Measurements from ENCODE around the gene ALDH1A1. TPM values are rescaled to one million over a fixed set of nuclear protein-coding genes. Genes with fewer than 3 reads are reported as not detected.

The ALDH1A1 gene
- total and polyA plus RNA-seq, 2 of the 8 experiments (the other 6 are each of a cell fraction or from before 2014, with no cell fraction given) = 0.50 to 0.82 TPM

GRCh38 chr9:72874344-72874743 lies 78.5 kb downstream of the ALDH1A1 start:
- Histone ChIP-seq H2AK5ac (ENCODE audit: low read depth, low read length) (no peak overlapping the region), H3K23ac (ENCODE audit: insufficient read length) (no peak overlapping the region), H2BK120ac (replicated peaks; ENCODE audit: low read depth, low read length) (no peak overlapping the region), H3K79me2 (ENCODE audit: control insufficient read depth in 1 of 2, insufficient read depth in 2 of 2, low read length in 2 of 2) (no peaks in the 10 kb centered on the region), H2BK12ac (ENCODE audit: low read depth, low read length) (no peak overlapping the region), H3K23me2 (ENCODE audit: low read depth, low read length) (no peaks in the 10 kb centered on the region; the same call in 1 of the 2 replicates), H3K79me1 (ENCODE audit: low read depth, low read length) (no peaks in the 10 kb centered on the region), H3K27me3 (replicated peaks in 1 of 4; ENCODE audit: control insufficient read depth in 3 of 4, extremely low read depth in 1 of 4, insufficient read depth in 3 of 4, low read length in 3 of 4) (no peaks in the 10 kb centered on the region), H3K14ac (ENCODE audit: insufficient read length) (no peak overlapping the region), H3K36me3 (ENCODE audit: control insufficient read depth in 2 of 4, insufficient read depth in 4 of 4, low read length in 3 of 4) (no peaks in the 10 kb centered on the region), H2AFZ (ENCODE audit: low read length) (no peak overlapping the region), H3K4ac (replicated peaks; ENCODE audit: insufficient read length, low read depth, low read length) (no peak overlapping the region), H4K5ac (ENCODE audit: insufficient read length, low read depth, low read length) (no peak overlapping the region), H4K20me1 (replicated peaks in 1 of 2; ENCODE audit: control insufficient read depth in 1 of 2, insufficient read depth in 2 of 2, low read length in 2 of 2) (no peaks in the 10 kb centered on the region), H3K4me2 (ENCODE audit: insufficient read depth in 1 of 2, low read depth in 2 of 2, low read length in 2 of 2) (no peak overlapping the region), H3K56ac (replicated peaks; ENCODE audit: insufficient read length, low read depth, low read length) (no peak overlapping the region), H2BK20ac (ENCODE audit: low read length) (no peak overlapping the region), H3K18ac (ENCODE audit: extremely low read depth, low read length) (no peak overlapping the region), H3K4me3 (ENCODE audit: extremely low read depth in 1 of 4, insufficient read depth in 2 of 4, low read depth in 3 of 4, low read length in 4 of 4) (no peak overlapping the region), H3K4me1 (replicated peaks in 1 of 4; ENCODE audit: control insufficient read depth in 3 of 4, insufficient read depth in 4 of 4, low read length in 3 of 4) (peaks cover 0 to 3% (median 1%) of the 10 kb centered on the region in 4 experiments; a peak in 3 of 7 replicates), H4K91ac (replicated peaks; ENCODE audit: insufficient read length, low read length) (no peak overlapping the region), H3K9ac (replicated peaks in 1 of 4; ENCODE audit: extremely low read depth in 1 of 4, low read depth in 3 of 4, low read length in 3 of 4) (no peak overlapping the region), H3K27ac (ENCODE audit: low read depth, low read length) (no peak overlapping the region), H4K8ac (ENCODE audit: extremely low read depth, insufficient read depth, low read length) (no peak overlapping the region), H2BK5ac (ENCODE audit: low read depth, low read length) (no peak overlapping the region), H2BK15ac (ENCODE audit: low read length) (no peak overlapping the region), H3K9me3 (ENCODE audit: insufficient read depth in 2 of 2, low read depth in 1 of 2, low read length in 1 of 2) (no peaks in the 10 kb centered on the region)
- no peak for FAIRE-seq
- POLR2A ChIA-PET (ENCODE audit: partially characterized antibody) = no interaction called here
- TF ChIP-seq RXRA (IDR thresholded peaks at IDR 0.05; ENCODE audit: insufficient read depth, low read depth, low read length) = no peak
- TF ChIP-seq SP1 (IDR thresholded peaks at IDR 0.05; ENCODE audit: low read depth, low read length) = no peak
- no peak for TF ChIP-seq KDM5A (IDR thresholded peaks at IDR 0.05; ENCODE audit: low read length)
- no peak for TF ChIP-seq MAFK (IDR thresholded peaks at IDR 0.05; ENCODE audit: low read depth, low read length)
- no peak for TF ChIP-seq KDM4A (IDR thresholded peaks at IDR 0.05; ENCODE audit: low read depth, low read length, severe bottlenecking)
- DNase-seq (ENCODE audit: low read depth in 1 of 2, low spot score in 2 of 2) = no peak
- WGBS, 2 experiments (ENCODE audit: extremely low coverage in 1 of 2, insufficient coverage in 1 of 2, insufficient read length in 1 of 2, insufficient replicate concordance in 2 of 2, low coverage in 1 of 2, low lambda C conversion rate in 2 of 2, missing lambda C conversion rate in 1 of 2) = 97% methylated on average over 2 of the region's 2 CpGs; no CpG with 5 or more reads in 1 of the 2 experiments
- CTCF ChIA-PET (ENCODE audit: partially characterized antibody) = interaction anchor here (0.6 to 1.0 kb wide), 4 partner anchors 17 to 148 kb away, joined by 3 read pairs; no protein-coding TSS in a partner anchor

All from H1 (cell line).